Measurements from ENCODE around the gene TSNAXIP1. TPM values are rescaled to one million over a fixed set of nuclear protein-coding genes. Genes with fewer than 3 reads are reported as not detected.

Gene TSNAXIP1
- total RNA-seq, 4 donors from 2014 or later = 0.35 to 7.4 (median 0.94) TPM; not detected in 1

GRCh38 chr16:67761924-67762323 lies 44.8 kb upstream of the TSNAXIP1 start:
- Histone ChIP-seq H3K4me3 (no peak overlapping the region), H3K9me3 (no peaks in the 10 kb centered on the region), H3K36me3 (peaks cover 0 to 4% (median 0%) of the 10 kb centered on the region in 3 donors), H3K27me3 (no peaks in the 10 kb centered on the region), H3K4me1 (no peaks in the 10 kb centered on the region), H3K27ac (no peak overlapping the region)
- no peak for DNase-seq
- TF ChIP-seq, protein P1, sequence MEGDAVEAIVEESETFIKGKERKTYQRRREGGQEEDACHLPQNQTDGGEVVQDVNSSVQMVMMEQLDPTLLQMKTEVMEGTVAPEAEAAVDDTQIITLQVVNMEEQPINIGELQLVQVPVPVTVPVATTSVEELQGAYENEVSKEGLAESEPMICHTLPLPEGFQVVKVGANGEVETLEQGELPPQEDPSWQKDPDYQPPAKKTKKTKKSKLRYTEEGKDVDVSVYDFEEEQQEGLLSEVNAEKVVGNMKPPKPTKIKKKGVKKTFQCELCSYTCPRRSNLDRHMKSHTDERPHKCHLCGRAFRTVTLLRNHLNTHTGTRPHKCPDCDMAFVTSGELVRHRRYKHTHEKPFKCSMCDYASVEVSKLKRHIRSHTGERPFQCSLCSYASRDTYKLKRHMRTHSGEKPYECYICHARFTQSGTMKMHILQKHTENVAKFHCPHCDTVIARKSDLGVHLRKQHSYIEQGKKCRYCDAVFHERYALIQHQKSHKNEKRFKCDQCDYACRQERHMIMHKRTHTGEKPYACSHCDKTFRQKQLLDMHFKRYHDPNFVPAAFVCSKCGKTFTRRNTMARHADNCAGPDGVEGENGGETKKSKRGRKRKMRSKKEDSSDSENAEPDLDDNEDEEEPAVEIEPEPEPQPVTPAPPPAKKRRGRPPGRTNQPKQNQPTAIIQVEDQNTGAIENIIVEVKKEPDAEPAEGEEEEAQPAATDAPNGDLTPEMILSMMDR (IDR thresholded peaks at IDR 0.05) = no peak
- no peak for TF ChIP-seq POLR2A (IDR thresholded peaks at IDR 0.05)

DNA sequence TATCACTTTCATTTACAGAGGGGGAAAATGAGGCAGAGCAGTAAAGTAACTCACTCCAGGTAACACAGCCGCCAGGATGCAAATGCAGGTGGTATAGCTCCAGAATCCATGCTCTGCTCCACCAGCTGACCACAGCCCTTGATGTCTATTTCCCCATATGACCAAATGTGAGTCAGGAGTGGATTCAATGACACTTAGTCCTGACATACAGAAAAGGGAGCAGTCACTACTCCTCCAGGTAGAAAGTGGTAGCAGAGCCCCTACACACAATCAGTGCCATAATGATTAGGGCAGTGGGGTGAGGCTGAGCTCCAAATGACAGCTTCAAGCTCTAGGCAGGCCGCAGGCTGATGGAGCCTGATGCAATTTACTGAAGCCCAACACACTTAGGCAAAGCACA lies 44.3 kb upstream of the TSNAXIP1 start:
- no peak for TF ChIP-seq POLR2A (IDR thresholded peaks at IDR 0.05)
- TF ChIP-seq, protein P1 (IDR thresholded peaks at IDR 0.05) = no peak
- no peak overlapping the region for H3K27ac ChIP-seq
- H3K9me3 ChIP-seq = no peaks in the 10 kb centered on the region
- H3K4me1 ChIP-seq = no peaks in the 10 kb centered on the region
- DNase-seq = no peak
- H3K27me3 ChIP-seq = no peaks in the 10 kb centered on the region
- no peak overlapping the region for H3K4me3 ChIP-seq
- peaks cover 0 to 4% (median 0%) of the 10 kb centered on the region in 3 donors for H3K36me3 ChIP-seq

GRCh38 chr16:67763066-67763465 lies 43.6 kb upstream of the TSNAXIP1 start:
- H3K36me3 ChIP-seq = peaks cover 0 to 4% (median 0%) of the 10 kb centered on the region in 3 donors
- no peak overlapping the region for H3K27ac ChIP-seq
- no peaks in the 10 kb centered on the region for H3K9me3 ChIP-seq
- no peak overlapping the region for H3K4me3 ChIP-seq
- no peak for DNase-seq
- TF ChIP-seq, protein P1 (IDR thresholded peaks at IDR 0.05) = no peak
- TF ChIP-seq POLR2A (IDR thresholded peaks at IDR 0.05) = no peak
- no peaks in the 10 kb centered on the region for H3K4me1 ChIP-seq
- no peaks in the 10 kb centered on the region for H3K27me3 ChIP-seq

- Histone ChIP-seq H3K27ac (no peak overlapping the region), H3K4me1 (no peaks in the 10 kb centered on the region), H3K36me3 (peaks cover 0 to 4% (median 0%) of the 10 kb centered on the region in 3 donors), H3K27me3 (no peaks in the 10 kb centered on the region), H3K9me3 (no peaks in the 10 kb centered on the region), H3K4me3 (no peak overlapping the region)
- DNase-seq = no peak
- TF ChIP-seq POLR2A (IDR thresholded peaks at IDR 0.05) = no peak
- TF ChIP-seq, protein P1 (IDR thresholded peaks at IDR 0.05) = no peak
These were observed 42.5 kb upstream of the TSNAXIP1 start for GRCh38 chr16:67764158-67764667.

DNA sequence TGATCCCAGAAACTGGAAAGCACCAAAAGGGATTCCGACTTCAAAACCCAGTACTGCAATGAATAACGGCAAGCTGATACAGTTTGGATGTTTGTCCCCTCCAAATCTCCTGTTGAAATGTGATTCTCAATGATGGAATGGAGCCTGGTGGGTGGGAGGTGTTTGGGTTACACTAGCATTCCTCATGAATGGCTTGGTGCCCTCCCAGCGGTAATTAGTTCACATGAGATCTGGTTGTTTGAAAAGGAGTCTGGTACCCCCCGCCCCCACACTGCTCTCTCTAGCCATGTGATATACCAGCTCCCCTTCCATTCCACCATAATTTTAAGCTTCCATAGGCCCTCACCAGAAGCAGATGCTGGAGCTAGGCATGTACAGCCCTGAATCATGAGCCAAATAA lies 40.4 kb upstream of the TSNAXIP1 start:
- no peaks in the 10 kb centered on the region for H3K27me3 ChIP-seq
- H3K4me1 ChIP-seq = no peaks in the 10 kb centered on the region
- no peaks in the 10 kb centered on the region for H3K9me3 ChIP-seq
- no peak for TF ChIP-seq POLR2A (IDR thresholded peaks at IDR 0.05)
- H3K27ac ChIP-seq = no peak overlapping the region
- H3K4me3 ChIP-seq = no peak overlapping the region
- DNase-seq = no peak
- peaks cover 0 to 4% (median 0%) of the 10 kb centered on the region in 3 donors for H3K36me3 ChIP-seq

GRCh38 chr16:67767953-67768352 lies 38.7 kb upstream of the TSNAXIP1 start:
- no peaks in the 10 kb centered on the region for H3K4me1 ChIP-seq
- H3K9me3 ChIP-seq = no peaks in the 10 kb centered on the region
- no peak overlapping the region for H3K27ac ChIP-seq
- H3K36me3 ChIP-seq = peaks cover 0 to 9% (median 0%) of the 10 kb centered on the region in 3 donors
- DNase-seq = no peak
- TF ChIP-seq, protein P1 (IDR thresholded peaks at IDR 0.05) = no peak
- TF ChIP-seq POLR2A (IDR thresholded peaks at IDR 0.05) = no peak
- H3K4me3 ChIP-seq = no peak overlapping the region
- no peaks in the 10 kb centered on the region for H3K27me3 ChIP-seq

All from Peyer's patch (tissue), 4 donors.